Superior temporal gyrus (tissue), 1 donor: ENCODE results near the gene ZNF443.
"Not testable (repeated sequence)": the region's sequence is repeated elsewhere in the genome, so short reads cannot be mapped to it uniquely, and the experiment has no call there.

Source experiments
- DNase-seq: peaks from one replicate; pipeline ENCODE4 v3.0.0-alpha.2; 2016; ENCODE audit errors: extremely low spot score

The ZNF443 gene

GRCh38 chr19:12417273-12417672, 23.5 kb downstream of the ZNF443 start:
- DNase-seq = not testable (repeated sequence)

DNA sequence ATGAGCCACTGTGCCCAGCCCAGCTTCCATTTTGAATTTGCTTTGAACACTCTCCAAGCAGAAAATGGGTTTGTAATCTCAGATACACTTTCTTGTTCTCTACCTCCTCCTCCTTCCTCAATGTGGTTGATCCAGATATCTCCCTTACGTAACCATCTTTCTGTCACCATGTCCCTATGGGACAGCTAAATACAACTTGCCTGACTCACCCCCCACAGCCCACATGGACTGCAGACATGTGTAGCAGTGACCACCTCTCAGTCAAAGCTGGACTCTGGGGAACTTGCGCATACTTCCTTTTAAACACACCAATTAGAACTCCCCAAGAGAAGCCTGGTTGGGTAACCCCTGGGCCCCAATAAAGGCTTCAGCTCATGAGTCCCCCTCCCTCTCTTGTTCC, 28.9 kb downstream of the ZNF443 start:
- no peak for DNase-seq

DNA sequence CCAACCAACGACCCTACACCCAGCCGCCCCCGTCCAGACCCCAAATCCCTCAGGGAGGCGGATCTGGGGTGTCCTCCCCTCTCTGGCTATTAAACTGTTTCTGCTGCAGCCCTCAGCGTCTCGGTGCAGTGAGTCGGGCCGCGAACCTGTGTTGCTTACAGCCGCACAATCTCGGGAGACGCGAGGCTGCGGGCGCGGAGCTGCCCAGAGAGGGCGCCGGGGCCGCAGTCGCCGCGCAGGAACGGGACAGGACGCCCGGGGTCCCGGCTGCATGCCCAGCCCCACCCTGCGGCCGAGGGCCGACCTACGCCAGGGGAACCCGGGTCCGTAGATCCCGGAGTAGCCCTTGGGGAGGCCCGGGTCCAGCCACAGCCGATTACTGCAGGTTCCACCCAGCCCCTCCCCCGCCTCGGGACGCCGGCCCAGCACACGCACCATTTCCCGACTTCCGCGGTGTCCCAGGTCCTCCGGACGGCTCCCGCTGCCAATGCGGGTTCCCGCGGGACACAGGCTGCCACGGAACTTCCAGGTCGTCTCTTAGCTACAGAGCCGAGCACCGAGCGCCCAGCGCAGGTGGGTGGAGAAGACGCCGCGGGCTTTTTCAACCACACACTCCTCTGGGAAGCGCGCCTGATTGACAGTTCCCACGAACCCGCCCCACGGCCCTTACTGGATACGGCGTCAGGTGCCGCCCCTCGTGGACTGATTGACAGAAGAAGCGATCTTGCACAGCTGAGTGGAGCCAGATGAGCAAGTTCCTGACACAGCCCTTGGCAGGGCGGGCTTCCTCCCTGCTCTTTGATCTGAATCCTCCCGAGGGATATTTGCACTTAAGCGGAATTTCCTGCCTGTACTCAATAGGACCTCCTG, 40.0 kb downstream of the ZNF443 start, which contains the start of gene ZNF799:
Gene ZNF799 (minus strand): TSS at position 639 of the 870 bp plus-strand sequence. CDS start 201 bp downstream, at position 438.
- peak; percentile 96 for DNase-seq

- DNase-seq = not testable (repeated sequence)
Observed at GRCh38 chr19:12399901-12400632, 40.8 kb downstream of the ZNF443 start.

GRCh38 chr19:12391148-12391547, 49.7 kb downstream of the ZNF443 start:
- not testable (repeated sequence) for DNase-seq

- DNase-seq = not testable (repeated sequence)
Observed at GRCh38 chr19:12386365-12386764, 54.5 kb downstream of the ZNF443 start.

- DNase-seq = no peak
Observed at GRCh38 chr19:12380444-12380737, 60.4 kb downstream of the ZNF443 start.

DNA sequence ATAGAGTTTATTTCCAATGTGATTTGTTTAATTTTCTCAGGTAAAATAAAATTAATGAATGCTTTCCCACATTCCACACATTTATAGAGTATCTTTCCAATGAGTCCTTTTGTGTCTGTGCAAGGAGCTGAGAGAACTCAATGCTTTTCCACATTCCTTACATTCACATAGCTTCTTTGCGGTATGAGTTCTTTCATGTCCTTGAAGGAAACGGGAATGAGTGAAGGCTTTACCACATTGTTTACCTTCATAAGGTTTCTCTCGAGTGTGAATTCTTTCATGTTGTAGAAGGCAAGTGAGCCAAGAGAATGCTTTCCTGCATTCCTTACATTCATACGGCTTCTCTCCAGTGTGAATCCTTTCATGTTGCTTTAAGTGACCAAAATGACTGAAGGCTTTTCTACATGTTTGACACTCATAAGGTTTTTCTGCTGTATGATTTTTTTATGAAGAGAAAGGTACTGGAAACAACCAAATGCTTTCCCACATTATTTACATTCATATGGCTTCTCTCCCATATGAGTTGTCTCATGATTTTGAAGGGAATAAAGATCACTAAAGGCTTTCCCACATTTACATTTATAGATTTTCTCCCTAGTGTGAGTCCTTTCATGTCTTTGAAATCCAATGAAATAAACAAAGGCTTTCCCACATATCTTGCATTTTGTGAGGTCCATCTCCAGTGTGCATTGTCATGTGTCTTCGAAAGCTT, 60.9 kb downstream of the ZNF443 start:
- no peak for DNase-seq
